CD4-positive, alpha-beta T cell treated with Interferon alpha-2 for 1 hour (primary cell): ENCODE measurements around the gene SMAD9.
"Not testable (repeated sequence)": the region's sequence is repeated elsewhere in the genome, so short reads cannot be mapped to it uniquely, and the experiment has no call there.

Experiments used
- DNase-seq, 2 donors: peaks; one replicate each; pipeline ENCODE4 v3.0.0-alpha.2; 2020 to 2022

Gene SMAD9

DNA sequence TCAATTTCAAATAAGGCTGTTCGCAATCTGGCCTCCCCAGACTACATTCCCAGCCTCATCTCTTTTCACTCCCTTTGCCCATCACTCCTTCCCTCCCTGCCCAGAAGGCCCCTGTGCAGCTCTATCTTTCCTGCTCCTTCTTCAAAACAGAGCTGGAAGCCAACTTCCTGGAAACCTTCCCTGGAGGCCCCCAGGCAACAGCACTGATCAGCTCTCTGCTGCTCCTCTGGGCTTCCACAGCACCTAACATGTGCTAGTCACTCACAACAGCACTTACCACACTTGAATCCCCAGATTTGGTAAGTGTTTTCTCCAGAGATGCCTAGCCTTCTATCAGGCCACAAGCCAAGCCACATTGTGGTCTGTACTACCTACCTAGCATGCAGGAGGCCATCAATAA is 9.5 kb downstream of the SMAD9 start:
- DNase-seq, result no peak

DNA sequence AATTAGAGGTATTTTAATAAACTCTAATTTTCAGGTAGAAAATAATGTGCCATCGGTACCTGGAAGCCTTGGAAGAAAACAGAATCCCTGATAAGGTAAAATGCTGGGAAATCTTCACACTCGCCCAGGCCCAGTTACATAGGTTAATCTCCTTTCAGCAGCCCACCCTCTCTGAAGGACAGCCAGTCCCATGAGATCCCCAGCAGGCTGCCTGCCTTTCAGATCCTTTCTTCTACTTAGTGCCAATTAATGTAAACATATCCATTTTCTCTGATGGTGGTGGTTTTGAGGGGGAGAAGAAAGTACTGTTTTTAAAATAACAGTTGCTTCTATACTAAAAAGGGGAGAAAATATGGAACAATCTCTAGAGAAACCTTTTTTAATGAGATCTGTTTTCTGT is 12.2 kb downstream of the SMAD9 start:
- no peak for DNase-seq

DNA sequence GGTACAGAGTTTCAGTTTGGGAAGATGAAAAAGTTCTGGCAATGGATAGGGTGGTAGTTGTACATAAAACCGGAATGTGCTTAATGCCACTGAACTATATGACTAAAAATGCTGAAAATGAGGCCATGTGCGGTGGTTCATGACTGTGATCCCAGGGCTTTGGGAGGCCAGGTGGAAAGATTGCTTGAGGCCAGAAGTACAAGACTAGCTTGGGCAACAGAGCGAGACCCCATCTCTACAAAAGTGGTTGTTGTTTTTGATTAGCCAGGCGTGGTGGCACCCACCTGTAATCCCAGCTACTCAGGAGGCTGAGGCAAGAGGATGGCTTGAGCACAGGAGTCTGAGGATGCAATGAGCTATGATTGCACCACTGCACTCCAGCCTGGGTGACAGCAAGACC is 12.8 kb downstream of the SMAD9 start:
- no peak for DNase-seq

DNA sequence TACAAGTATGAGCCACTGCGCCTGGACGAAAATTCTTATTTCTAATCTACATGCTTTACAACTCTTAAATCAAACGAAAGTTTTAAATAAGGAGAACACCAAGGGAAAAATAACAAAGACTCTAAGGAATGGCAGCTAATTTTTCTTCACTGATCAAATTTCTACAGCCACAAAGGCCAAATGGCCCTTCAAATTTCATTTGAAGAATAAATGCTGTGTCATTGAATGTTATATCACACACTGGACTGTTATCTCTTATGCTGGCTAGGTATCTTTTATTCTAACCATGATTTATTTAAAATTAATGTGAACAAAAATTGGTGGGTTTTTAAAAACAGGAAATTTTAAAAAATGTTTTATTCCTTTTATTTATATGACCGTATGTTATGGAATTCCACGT is 14.1 kb downstream of the SMAD9 start:
- DNase-seq, result no peak

DNA sequence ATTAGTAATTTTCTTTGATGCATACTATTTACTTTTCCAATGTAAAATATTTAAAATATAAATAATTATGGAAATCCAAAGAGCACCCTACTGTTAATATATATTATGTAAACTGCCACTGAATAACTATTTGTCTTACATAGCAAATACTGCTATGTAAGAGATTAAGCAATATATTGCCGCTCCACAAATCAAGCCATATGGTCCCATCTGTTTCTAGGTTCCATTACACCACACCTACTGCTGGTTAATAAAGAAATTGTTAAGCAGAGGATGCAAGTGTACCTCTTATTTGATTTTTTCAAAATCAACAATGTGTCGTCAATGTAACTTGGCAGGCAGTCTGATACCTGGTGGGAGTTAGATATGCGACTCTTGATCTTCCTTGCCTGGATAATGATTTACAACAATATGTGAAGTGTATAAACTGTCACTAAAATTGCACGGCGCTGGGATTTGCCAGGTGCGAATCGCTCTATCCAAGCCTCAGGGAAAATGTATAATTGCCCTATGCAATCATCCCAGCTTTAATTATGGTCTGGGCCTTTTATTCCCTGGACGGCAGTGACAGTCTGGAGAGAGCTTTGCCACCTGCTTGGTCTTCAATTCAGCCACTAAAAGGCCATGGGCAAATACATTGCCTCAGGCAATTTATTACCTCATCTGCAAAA is 16.0 kb downstream of the SMAD9 start:
- no peak for DNase-seq

DNA sequence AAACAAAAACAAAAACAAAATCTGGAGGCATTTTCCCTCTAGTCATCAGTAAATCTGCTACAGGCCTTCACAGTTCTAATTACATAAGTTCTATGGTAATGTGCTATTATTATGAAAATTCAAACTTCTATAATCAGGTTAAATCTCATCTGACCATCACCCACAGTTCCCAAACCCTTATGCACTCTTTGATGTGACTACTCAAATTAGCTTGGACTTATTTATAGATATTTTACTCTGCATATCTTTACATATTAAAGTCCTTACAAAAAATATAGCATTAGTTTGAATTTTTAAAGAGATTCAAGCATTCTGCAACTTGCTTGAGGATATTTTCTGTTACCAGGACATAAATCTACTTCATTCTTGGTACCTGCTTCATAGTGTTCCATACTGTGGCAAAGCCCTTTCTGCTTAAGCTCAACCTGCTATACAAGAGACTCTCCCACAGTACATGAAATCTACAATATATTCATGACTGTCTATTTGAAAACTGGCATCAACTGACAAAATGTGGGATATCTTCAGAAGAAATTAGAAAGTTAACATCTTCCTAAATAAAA is 22.9 kb downstream of the SMAD9 start:
- DNase-seq, result no peak

DNA sequence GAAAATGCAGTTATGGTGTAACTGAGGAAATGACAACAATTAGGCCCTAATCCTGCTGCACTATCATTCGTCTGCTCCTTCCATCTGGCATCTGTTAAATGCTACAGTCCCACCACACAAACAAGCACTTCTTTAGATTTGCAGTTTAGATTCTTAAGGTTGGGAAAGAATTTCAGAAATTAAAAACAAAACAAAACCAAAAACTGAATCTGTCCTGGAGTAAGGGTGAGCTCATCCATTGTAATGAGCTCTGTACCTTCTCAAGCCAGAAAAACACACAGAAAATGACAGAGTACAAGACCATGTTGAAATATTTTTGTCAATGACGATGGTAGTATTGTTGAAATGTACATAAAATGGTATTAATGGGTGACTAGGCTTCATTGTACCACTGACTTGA is 28.3 kb downstream of the SMAD9 start:
- DNase-seq, result no peak

DNA sequence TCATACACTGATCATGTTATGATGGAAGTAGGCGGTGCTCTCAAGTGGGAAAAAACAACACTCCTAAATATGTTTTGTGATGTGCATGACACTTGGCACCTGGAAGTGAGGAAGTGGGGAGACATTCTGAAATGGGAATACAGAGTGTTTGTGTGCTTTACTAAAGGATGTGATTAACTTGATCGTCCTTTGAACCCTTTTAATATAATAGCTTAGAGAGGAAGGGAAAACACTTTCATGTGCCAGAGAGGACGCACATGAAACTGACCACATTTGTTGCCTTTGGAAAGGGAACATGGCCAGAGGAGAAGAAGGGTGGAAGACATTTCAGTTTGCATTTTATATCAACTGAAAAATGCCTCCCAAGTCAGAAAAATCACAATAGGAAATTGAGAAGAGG is 31.4 kb downstream of the SMAD9 start:
- no peak for DNase-seq

DNA sequence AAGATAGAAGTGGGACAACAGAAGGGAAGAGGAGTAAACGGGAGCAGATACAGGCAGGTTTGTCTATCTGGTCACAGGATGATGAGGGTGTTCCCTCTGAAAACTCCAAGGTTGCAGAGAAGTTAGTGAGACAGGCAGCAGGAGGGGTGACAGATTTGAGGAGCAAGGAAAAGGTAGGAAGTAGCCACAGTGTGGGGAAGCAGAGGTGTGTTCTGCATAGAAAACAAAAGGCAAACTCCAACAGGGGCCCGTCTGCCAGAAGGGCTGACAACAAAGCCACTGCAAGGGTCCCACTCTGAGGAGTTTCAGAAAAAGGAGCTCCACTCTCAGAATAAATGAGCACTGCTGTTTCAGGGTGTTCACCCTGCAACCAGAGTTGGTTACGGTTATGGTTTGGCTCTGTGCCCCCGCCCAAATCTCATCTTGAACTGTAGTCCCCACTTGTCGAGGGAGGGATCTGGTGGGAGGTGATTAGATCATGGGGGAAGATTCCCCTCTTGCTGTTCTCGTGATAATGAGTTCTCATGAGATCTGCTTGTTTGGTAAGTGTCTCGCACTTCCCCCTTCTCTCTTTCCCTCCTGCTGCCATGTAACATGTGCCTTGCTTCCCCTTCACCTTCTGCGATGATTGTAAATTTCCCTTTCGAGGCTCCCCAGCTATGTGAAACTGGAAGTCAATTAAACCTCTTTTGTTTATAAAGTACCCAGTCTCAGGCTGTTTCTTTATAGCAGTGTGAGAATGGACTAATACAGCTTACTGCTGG is 32.1 kb downstream of the SMAD9 start:
- DNase-seq, result no peak

DNA sequence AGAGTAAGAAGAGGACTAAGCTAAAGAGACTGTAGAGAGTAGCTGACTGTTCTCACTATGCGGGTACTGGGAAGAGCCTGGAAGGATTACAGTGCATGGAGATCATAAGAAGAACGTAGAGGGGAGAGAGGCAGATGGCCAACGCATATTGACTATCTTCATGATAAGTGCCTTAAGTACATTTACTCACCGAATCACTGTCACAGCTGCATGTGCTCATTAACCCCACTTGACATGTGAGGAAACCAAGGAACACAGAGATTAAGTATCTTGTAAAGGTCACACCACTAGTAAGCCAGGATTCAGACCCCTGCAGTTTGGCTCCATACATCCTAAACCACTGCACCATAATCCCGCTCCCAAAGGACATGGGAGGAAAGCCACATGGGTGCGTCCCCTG is 34.1 kb downstream of the SMAD9 start:
- no peak for DNase-seq

DNA sequence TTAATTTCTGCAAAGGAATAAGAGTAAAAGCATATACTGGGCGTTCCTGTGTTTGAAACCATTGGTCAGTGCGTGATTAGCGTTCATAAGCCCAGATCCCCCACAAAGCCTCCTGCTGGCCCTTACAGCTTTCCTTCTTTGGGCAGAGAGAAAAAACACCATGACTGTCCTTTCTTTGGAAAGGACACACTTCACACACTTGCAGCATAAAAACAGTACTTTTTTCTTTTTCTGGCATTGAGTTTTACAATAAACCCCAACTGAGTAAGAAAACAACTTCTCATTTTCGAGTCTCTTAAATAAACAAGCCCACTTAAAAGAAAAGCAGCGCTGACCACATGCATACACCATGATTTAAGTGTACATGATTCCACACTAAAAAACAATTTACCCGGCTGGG is 35.8 kb downstream of the SMAD9 start:
- DNase-seq, result no peak

DNA sequence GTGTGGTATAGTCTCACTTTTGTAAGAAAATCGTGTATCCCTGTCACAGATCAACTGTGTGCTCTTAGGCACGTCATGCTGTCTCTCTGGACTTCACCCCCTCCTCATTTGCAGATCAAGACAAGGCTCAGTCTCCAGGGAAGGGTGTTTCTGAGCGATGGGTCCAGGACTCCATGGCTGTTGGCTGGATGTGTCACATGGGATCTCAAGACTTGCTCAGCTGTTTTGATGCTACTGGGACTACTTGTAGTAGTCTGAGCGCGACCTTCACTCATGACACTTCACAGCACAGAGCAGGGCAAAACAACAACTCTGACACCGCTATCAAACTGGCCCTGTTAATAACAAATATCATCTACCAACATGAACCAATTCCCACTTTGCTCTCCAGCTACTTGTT is 36.2 kb downstream of the SMAD9 start:
- no peak for DNase-seq

DNA sequence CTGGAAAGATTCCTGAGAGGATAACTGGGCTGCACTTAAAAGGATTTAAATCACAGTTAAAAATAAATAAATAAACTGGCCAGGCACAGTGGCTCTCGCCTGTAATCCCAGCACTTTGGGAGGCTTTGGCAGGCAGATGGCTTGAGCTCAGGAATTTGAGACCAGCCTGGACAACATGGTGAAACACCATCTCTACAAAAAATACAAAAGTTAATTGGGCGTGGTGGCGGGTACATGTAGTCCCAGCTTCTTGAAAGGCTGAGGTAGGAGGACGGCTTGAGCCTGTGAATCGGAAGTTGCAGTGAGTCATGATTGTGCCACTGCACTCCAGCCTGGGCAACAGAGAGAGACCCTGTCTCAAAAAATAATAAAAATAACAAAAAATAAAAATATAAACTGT is 36.6 kb downstream of the SMAD9 start:
- DNase-seq, result not testable (repeated sequence)

DNA sequence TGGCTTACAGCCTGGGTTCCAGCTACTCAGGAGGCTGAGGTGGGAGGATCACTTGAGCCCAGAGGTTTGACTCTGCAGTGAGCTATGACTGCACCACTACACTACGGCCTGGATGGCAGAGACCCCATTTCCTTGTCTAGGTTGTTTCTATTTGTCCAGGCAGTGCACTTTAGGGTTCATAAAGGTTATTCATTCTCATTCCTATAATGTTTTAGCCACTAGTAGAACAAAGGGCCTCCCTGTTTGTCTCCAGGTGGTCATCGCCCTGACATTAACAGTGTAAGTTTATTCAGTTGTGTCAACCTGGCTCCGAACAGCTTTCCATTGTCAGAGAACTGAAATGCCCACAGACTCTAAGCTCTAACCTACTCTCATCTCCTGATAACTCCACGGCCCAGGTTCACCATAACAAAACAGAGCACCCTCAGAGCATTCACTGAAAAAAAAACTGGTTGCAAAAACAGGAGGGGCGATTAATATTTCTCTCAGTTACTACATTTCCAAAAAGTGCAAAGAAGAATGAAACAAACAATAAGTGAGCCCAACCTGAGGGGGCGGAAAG is 37.1 kb downstream of the SMAD9 start:
- DNase-seq, result no peak

DNA sequence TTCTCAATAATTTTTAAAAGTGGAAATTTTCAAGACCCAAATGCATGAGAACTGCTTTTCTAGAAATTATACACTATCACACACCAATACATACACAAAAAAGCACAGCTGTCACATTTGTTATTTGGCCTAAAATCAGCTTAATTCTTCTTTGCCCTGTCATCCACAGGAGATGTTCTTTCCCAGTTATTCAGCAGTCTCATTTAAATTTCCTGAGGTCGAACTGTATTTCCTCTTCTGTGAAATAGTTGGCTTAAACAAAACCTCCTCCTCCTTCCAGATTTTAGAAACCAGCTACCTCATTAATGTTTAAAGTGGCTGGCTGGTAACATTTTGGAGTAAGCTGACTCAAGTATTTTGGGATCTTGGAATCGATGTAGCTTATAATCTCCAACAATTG is 39.1 kb downstream of the SMAD9 start:
- DNase-seq, result no peak

DNA sequence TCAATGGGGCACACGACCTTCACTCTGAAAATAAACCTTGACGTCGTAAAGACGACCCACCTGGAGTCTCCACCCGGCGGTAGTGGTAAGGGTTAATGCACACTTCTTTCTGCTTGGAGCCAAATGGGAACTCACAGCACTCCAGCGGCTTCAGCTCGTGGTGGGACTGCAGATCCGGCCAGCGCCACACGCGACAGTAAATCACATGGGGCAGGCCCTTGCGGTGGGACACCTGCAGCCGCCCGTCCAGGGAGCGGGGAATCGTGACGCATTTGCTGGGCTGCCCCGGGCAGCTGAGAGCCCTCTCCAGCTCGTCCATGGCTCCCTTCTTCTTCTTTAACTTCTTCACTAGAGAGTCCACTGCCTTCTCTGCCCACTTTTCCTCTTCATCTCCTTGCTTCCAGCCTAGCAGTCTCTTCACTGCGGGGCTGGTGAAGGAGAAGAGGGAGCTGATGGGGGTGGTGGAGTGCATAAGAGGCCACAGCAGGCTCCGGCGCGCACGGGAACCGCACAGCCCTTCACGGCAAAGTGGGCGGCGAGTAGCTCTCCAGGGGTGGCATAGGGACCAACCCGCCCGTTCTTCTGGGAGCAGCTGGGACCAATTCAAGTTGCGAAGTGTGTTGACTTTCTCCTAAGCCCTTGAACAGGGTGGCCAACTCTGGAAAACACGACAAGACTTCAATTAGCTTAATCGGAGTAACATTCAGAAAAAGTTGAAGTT is 40.7 kb downstream of the SMAD9 start:
- no peak for DNase-seq

DNA sequence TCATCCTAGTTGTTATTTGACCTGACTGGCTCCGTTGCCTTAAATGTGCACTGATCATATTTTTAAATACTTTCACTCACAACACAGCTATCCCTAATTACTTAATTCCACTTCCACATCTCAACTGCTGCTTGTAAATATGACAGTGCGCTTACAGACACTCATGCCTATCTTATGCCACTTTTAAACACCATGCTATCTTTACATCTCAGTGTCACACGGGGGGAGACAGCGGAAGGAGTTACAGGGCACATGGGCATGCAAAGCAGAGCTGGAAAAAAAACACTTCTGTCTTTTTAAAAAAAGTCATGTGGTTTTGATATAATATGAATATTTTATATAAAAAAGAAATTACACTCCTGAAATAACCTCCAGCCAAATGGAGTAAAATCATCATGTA is 44.1 kb downstream of the SMAD9 start:
- DNase-seq, result no peak

DNA sequence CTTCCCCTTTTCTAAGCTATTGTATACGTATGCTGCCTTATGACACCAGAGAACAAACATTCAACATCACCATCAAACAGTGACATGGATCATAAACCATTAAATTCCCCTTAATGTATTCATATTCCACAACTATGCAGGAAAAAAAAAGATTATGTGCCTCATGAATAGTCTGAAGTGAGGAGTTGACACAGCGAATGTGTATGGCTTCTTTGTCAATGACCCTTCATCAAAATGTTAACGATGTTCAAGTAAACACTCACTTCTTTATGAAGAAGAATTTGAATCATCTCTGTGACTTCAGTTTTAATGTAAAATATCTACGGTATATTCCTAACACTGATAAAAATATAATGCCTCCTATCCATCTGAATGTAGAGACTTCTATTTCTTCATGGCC is 44.6 kb downstream of the SMAD9 start:
- no peak for DNase-seq

DNA sequence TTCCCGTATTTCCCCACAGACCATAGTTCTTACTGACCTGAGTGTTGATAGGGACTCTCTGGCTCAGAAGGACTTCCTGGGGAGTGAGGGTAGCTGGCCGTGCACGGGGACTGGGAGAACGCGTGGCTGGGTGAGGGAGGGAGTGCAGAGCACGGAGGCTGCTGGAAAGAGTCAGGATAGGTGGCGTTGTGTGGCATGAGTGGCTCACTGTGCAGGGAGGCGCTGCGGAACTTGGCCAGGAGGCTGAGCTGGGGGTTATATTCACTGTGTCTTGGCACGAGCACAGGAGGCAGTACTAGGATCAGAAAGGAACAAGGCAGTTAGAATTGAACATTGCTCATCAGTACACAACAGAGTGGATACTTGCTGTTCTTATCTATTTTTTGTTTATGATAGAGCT is 47.4 kb downstream of the SMAD9 start:
- DNase-seq, result no peak

DNA sequence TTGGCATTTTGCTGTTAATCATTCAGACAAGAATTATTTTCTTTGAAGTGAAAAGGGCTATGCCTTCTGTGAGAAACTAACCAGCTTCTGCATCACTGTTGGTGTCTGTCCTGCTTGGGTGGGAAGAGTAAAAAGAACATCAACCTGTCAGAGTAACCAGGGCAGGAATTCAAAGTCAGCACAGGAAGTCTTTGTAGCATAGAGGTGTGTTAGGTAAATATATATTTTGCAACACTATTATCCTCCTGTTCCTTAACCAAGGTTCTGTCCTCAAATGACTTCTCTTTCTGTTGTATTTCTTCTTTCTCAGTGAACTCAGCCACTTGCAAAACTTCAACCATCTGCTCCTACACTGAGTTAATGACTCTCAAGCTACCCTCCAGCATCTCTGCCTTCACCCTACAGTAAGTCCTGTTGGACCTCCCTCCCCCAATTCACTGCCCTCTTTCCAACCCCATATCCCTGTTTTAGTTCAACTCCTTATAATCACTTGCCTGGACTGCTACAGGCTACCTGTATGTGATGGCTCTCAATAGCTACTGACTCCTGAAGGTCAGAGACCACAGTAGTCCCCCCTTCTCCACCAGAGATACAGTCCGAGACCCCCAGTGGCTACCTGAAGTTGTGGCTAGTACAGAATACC is 49.9 kb downstream of the SMAD9 start:
- no peak for DNase-seq

DNA sequence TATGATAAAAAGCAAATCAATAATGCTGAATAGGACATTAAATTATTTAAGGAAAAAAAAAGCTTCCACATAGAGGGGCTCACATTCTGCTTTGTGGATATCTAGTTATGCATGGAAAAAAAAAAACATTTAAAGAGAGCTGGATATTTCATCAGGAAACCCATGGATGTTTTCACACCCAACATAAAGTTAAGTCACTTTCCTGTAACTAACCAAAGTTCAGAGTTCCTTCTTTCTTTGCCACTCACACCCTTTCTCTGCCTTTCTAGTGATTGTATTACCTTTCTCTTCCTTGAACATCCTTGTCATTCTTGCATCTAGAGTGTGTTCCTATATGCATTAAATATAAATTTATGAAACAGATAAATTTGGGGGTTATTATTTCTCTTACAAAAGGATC is 53.8 kb downstream of the SMAD9 start:
- DNase-seq, result no peak

DNA sequence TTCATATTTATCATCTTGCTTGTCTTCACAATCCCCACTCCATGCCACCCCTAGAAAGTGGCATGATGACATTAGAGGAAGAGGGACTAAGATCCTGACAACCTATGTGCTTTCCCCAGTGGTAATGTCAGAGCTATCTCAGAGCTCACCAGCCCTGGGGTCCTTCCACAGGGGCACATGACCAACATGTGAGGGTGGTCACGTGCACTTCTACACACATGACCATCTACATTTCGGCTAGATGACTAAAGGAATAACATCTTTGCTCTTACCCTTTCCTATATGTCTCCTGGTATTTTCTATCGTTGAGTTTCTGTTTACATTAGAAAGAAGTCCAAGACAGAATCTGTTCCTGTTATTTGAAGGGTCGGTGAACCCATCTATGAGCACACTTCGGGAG is 54.8 kb downstream of the SMAD9 start:
- DNase-seq, result no peak

DNA sequence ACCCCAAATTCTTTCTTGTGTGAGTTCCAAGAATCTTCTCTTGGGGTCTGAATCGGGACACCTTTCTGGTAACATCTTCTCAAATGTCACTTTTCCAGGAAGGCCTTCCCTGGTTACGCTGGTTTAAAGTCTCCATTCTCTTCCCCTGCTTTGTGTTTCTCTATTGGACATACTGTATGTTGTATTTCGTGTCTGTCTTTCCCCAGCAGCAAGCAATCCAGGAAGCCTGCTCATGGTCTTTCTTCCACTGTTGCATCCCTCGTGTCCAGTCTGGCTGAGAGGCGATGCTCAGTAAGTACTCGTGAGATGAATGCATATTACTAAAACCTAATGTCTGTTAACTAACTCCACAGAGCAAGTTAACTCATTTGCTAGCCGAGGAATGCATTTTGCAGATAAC is 57.3 kb downstream of the SMAD9 start:
- DNase-seq, result no peak
